Testis (tissue), 3 donors: ENCODE results near the gene KCTD19. TPM values are rescaled to one million over a fixed set of nuclear protein-coding genes. Genes with fewer than 3 reads are reported as not detected.

Experiments used
- DNase-seq: peaks from one replicate; pipeline ENCODE4 v3.0.0-alpha.2; 2019
- H3K27ac ChIP-seq, 2 donors: fragments of 200-600 bp; sonication (generic); one replicate each; pipeline ENCODE4 v1.5.1; 2019
- H3K27me3 ChIP-seq: fragments of 200-600 bp; sonication (generic); one replicate; pipeline ENCODE4 v1.5.1; 2019
- H3K36me3 ChIP-seq: fragments of 200-600 bp; sonication (generic); one replicate; pipeline ENCODE4 v1.5.1; 2017; ENCODE audit warnings: low read depth; ENCODE audit errors: missing control alignments
- H3K4me1 ChIP-seq: fragments of 200-600 bp; sonication (generic); one replicate; pipeline ENCODE4 v1.5.1; 2019
- H3K4me3 ChIP-seq, 2 donors: fragments of 200-600 bp; sonication (generic); one replicate each; pipeline ENCODE4 v1.5.1; 2017 to 2019
- H3K9me3 ChIP-seq: fragments of 200-600 bp; sonication (generic); one replicate; pipeline ENCODE4 v1.5.1; 2017
- POLR2A ChIP-seq: fragments of 450-650 bp; IDR thresholded peaks from one replicate; pipeline ENCODE4 v1.6.1; 2017; ENCODE audit warnings: antibody characterized with exemption, mild to moderate bottlenecking, moderate library complexity
- WGBS, 2 donors: methylation state at CpG; one replicate each; pipeline ENCODE4 v1.1.5; 2018; 5-methylcytosine and 5-hydroxymethylcytosine counted together
- intact Hi-C: fragments of 100-400 bp; cut with DNase I; formaldehyde crosslinking; loops from one replicate; pipeline ENCODE4 v1.15.1; 2023; ENCODE audit warnings: low total_unique reads
- polyA plus RNA-seq: library from polyadenylated mRNA; stranded (reverse); fragments of 350-450 nt; fragmentation: Illumina TruSeq; extraction: RNeasy Lipid Tissue Mini Kit (QIAGEN cat#74804); gene quantifications from one replicate; pipeline ENCODE4 v1.2.3, GENCODE V29; 2014; ENCODE audit warnings: low read depth, low replicate concordance; ENCODE audit not compliant: insufficient read depth
- total RNA-seq, 2 donors: library from RNA; depleted of rRNA; stranded (reverse); fragments of >200 nt; gene quantifications; one replicate each; pipeline ENCODE4 v1.2.3, GENCODE V29; 2016
- TF ChIP-seq, protein P1 (sequence below), 3 experiments: fragments of 450-650 bp in 2 of 3; fragments of 200-600 bp in 1 of 3; sonication (generic) in 1 of 3; IDR thresholded peaks; one replicate each; pipeline ENCODE4 v1.5.1; 2016 to 2019; ENCODE audit warnings: antibody characterized with exemption in 3 of 3, mild to moderate bottlenecking in 2 of 3, moderate library complexity in 1 of 3

The KCTD19 gene
- total and polyA plus RNA-seq, 3 donors from 2014 or later: 59.2 to 144 (median 102) TPM

DNA sequence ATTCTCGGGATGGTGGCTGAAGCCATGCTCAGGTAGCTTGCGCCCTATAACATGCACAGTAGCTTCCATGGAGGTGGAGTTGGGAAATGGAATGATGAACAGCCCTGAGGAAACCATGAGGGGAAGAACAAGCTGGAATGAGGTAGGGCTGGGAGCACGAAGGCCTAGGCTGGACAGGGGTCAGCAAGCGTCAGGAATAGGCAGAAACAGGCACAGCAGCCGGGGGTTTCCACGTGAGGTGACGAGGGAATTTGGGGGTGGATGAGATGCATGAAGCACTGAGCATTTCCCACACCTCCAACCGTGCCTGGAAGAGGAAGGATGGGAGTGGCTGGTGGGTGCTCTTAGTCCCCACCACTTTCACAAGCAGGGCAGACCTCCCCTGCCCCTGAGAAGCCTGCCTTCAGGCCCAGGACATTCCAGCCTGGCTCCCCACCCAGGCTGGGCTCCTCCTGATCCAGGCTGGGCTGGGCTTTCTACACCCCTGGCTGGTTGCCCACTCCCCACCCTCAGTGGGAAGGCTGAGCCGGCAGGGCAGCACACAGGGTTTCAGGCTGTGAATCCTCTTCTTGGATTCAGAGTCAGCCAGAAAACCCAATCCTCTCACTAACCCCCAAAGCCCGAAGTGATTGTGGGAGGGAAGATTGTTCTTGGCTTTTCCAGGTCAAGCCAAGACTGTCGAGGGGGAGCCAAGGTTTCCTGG, 25.3 kb downstream of the KCTD19 start:
- no peaks in the 10 kb centered on the region for H3K36me3 ChIP-seq
- DNase-seq: peak; percentile 79
- intact Hi-C loops: no loop called here
- H3K9me3 ChIP-seq: no peaks in the 10 kb centered on the region
- peaks cover 3% of the 10 kb centered on the region for H3K4me1 ChIP-seq
- no peak for TF ChIP-seq POLR2A
- TF ChIP-seq, protein P1, sequence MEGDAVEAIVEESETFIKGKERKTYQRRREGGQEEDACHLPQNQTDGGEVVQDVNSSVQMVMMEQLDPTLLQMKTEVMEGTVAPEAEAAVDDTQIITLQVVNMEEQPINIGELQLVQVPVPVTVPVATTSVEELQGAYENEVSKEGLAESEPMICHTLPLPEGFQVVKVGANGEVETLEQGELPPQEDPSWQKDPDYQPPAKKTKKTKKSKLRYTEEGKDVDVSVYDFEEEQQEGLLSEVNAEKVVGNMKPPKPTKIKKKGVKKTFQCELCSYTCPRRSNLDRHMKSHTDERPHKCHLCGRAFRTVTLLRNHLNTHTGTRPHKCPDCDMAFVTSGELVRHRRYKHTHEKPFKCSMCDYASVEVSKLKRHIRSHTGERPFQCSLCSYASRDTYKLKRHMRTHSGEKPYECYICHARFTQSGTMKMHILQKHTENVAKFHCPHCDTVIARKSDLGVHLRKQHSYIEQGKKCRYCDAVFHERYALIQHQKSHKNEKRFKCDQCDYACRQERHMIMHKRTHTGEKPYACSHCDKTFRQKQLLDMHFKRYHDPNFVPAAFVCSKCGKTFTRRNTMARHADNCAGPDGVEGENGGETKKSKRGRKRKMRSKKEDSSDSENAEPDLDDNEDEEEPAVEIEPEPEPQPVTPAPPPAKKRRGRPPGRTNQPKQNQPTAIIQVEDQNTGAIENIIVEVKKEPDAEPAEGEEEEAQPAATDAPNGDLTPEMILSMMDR (IDR thresholded peaks at IDR 0.05): no peak
- H3K4me3 ChIP-seq: no peak overlapping the region
- no peaks in the 10 kb centered on the region for H3K27me3 ChIP-seq
- WGBS, 2 donors: 63 to 82% methylated on average over 10 to 11 of the region's 11 CpGs
- peak overlapping the region; percentile 3 to 54 for H3K27ac ChIP-seq

DNA sequence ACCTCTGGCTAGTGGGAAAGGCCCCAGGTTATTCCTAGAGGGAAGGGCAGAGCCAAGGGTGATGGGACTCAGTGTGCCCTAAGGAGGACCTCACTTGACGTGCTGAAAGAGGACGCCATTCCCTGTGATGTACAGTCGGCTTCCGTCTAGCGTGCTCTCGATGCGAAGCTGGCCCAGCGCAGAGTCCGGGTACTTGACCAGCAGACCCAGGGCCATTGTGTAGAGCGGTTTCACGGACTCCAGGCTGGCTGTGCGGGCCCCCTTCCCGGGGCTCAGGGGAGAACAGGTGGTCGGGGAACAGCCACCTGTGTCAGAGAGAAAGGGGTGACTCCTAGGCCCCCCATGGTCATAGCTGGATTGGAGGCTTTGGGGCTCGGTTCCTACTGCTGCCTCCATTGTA, 27.3 kb downstream of the KCTD19 start:
- DNase-seq: no peak
- intact Hi-C loops: no loop called here
- no peak overlapping the region for H3K4me3 ChIP-seq
- 91 to 97% methylated on average over 9 to 15 of the region's 15 CpGs for WGBS, 2 donors
- TF ChIP-seq, protein P1 (IDR thresholded peaks at IDR 0.05): no peak
- TF ChIP-seq POLR2A: no peak
- no peak overlapping the region for H3K27ac ChIP-seq
- H3K36me3 ChIP-seq: no peaks in the 10 kb centered on the region
- no peaks in the 10 kb centered on the region for H3K9me3 ChIP-seq
- no peaks in the 10 kb centered on the region for H3K27me3 ChIP-seq
- H3K4me1 ChIP-seq: peaks cover 9% of the 10 kb centered on the region

DNA sequence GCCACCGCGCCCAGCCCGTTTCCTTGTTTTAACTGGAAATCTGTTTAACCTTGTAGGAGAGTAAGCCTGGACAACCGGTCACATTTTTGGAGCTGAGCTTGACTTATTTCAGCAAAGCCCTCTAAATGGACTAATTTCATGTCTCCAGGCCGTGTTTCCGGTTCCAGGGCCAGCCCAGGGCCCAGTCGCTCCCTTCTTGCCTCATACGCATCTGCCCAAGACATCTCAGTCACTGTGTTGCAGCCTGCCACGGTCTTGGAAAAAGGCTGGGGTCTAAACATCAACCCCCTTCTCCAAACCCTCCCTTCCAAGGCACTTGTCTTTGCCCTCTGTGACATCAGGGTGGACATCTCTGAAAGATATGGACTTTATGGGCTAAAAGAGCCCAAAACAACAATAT, 28.3 kb downstream of the KCTD19 start:
- whole genome bisulfite sequencing, 2 donors: 97% methylated on average over 9 of the region's 9 CpGs

DNA sequence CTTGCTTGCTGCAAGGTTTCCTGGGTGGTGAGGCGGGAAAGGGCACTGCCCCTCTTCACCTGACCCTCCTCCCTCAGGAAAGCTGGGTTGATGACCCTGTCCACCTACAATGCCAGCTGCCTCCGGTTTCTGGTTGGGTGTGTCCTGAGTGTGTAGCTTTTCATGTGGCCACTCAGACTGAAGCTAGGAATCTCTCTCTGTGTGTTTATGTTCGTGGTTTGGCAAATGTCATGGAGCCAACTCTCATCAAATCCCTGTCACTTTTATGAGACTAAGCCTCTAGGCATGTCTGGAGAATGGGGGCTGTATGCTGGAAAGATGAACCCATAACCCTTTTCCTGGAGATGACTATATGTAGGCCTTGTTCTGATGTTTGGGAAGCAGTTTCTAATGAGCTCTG, 30.1 kb downstream of the KCTD19 start:
- no peaks in the 10 kb centered on the region for H3K27me3 ChIP-seq
- no peak for TF ChIP-seq POLR2A
- TF ChIP-seq, protein P1 (IDR thresholded peaks at IDR 0.05): no peak
- WGBS, 2 donors: 94 to 97% methylated on average over 3 of the region's 3 CpGs
- no peaks in the 10 kb centered on the region for H3K9me3 ChIP-seq
- DNase-seq: no peak
- H3K4me3 ChIP-seq: no peak overlapping the region
- H3K4me1 ChIP-seq: peaks cover 6% of the 10 kb centered on the region
- no peaks in the 10 kb centered on the region for H3K36me3 ChIP-seq
- H3K27ac ChIP-seq: no peak overlapping the region
- intact Hi-C loops: no loop called here

More for the DNA sequence above, 28.3 kb downstream of the KCTD19 start:
- H3K4me3 ChIP-seq: no peak overlapping the region
- no peaks in the 10 kb centered on the region for H3K9me3 ChIP-seq
- H3K36me3 ChIP-seq: no peaks in the 10 kb centered on the region
- H3K27ac ChIP-seq: no peak overlapping the region
- no peak for DNase-seq
- TF ChIP-seq, protein P1 (IDR thresholded peaks at IDR 0.05): no peak
- TF ChIP-seq POLR2A: no peak
- peaks cover 9% of the 10 kb centered on the region for H3K4me1 ChIP-seq
- intact Hi-C loops: no loop called here
- H3K27me3 ChIP-seq: no peaks in the 10 kb centered on the region

DNA sequence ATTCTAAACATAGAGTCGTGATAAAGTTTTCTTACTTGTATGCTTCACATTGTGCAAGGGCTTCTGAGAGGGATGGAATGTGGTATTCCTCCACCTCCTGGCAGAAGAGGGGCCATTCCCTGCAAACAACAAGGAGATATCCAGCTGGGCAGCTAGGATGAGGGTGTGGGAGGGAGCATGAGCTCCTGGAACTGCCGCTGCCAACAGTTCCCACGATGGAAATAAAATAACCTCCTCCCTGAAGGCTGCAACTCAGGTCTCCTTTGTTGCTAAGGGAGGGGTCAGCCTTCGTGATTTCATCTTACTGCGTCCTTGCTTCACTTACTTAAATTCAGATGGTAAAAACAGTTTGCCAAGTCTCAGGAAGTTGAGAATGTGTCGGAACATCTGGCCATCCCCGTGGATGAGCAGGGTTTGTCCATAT, 31.6 kb downstream of the KCTD19 start:
- WGBS, 2 donors: 34 to 42% methylated on average over 7 of the region's 7 CpGs
- Histone ChIP-seq H3K36me3 (no peaks in the 10 kb centered on the region), H3K27me3 (no peaks in the 10 kb centered on the region), H3K4me3 (no peak overlapping the region), H3K9me3 (no peaks in the 10 kb centered on the region), H3K27ac (no peak overlapping the region), H3K4me1 (peaks cover 6% of the 10 kb centered on the region)
- intact Hi-C loops: no loop called here
- no peak for DNase-seq
- TF ChIP-seq, protein P1 (IDR thresholded peaks at IDR 0.05): no peak
- no peak for TF ChIP-seq POLR2A
